ENCODE measurements around the gene SCGB3A1. TPM values are rescaled to one million over a fixed set of nuclear protein-coding genes. Genes with fewer than 3 reads are reported as not detected.

SCGB3A1 gene, protein sequence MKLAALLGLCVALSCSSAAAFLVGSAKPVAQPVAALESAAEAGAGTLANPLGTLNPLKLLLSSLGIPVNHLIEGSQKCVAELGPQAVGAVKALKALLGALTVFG
- total RNA-seq, result not detected

DNA sequence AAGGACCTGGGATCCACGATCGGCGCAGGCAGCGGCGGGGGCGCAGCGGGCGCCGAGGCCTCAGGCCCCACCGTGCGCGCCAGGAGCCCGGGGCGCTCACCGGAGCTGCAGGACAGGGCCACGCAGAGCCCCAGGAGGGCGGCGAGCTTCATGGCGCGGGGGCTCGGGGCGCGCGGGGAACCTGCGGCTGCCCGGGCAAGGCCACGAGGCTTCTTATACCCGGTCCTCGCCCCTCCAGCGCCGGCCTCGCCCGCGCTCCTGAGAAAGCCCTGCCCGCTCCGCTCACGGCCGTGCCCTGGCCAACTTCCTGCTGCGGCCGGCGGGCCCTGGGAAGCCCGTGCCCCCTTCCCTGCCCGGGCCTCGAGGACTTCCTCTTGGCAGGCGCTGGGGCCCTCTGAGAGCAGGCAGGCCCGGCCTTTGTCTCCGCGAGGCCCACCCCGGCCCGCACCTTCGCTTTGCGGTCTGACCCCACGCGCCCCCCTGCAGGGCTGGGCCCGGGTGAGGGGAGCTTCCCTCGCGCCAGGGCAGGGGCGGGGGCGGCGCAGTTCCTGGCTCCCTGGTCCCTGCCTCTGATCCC, at the start of gene SCGB3A1:
Gene SCGB3A1, minus strand, starts transcription at position 189 of the 577 bp plus-strand sequence. Its CDS starts 37 bp downstream, at position 152.
- no peak for TF ChIP-seq CTCF (IDR thresholded peaks at IDR 0.05)
- H3K9me3 Mint-ChIP-seq, result no peaks in the 10 kb centered on the region
- peaks cover 8% of the 10 kb centered on the region for H3K4me1 Mint-ChIP-seq (ENCODE audit: low read depth)
- H3K27ac Mint-ChIP-seq, result no peak within 1 kb of the TSS
- ATAC-seq (no peak), DNase-seq (no peak)
- intact Hi-C loops (cut with micrococcal nuclease), result no loop called here
- ChIA-PET POLR2A (no interaction called here), CTCF (interaction anchor here (1.2 kb wide), 1 partner anchor 263 kb away, joined by 3 read pairs; no protein-coding TSS in a partner anchor)
- no peaks in the 10 kb centered on the region for H3K36me3 Mint-ChIP-seq (ENCODE audit: low read depth)
- H3K27me3 Mint-ChIP-seq, result peaks cover 32% of the 10 kb centered on the region
- H3K4me3 Mint-ChIP-seq, result no peak within 1 kb of the TSS

DNA sequence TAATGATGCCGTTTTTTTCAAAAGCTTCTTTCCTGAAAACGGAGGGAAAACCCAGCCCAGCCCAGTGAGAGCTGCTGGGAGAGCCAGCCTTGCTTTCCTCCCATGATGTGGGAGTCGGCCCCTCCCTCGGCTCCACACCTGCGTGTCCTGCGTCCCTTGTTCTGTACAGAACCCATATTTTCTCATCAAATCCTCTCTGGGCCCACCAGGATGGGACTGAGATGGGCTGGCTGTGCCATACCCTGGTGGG, 49.2 kb upstream of the SCGB3A1 start:
- Mint-ChIP-seq H3K4me3 (no peak overlapping the region), H3K27ac (no peak overlapping the region), H3K4me1 (ENCODE audit: low read depth) (no peaks in the 10 kb centered on the region), H3K9me3 (no peaks in the 10 kb centered on the region), H3K27me3 (no peaks in the 10 kb centered on the region), H3K36me3 (ENCODE audit: low read depth) (no peaks in the 10 kb centered on the region)
- POLR2A ChIA-PET, result no interaction called here
- ATAC-seq (no peak), DNase-seq (no peak)
- CTCF ChIA-PET, result no interaction called here
- intact Hi-C loops (cut with micrococcal nuclease), result no loop called here
- TF ChIP-seq CTCF (IDR thresholded peaks at IDR 0.05), result no peak

DNA sequence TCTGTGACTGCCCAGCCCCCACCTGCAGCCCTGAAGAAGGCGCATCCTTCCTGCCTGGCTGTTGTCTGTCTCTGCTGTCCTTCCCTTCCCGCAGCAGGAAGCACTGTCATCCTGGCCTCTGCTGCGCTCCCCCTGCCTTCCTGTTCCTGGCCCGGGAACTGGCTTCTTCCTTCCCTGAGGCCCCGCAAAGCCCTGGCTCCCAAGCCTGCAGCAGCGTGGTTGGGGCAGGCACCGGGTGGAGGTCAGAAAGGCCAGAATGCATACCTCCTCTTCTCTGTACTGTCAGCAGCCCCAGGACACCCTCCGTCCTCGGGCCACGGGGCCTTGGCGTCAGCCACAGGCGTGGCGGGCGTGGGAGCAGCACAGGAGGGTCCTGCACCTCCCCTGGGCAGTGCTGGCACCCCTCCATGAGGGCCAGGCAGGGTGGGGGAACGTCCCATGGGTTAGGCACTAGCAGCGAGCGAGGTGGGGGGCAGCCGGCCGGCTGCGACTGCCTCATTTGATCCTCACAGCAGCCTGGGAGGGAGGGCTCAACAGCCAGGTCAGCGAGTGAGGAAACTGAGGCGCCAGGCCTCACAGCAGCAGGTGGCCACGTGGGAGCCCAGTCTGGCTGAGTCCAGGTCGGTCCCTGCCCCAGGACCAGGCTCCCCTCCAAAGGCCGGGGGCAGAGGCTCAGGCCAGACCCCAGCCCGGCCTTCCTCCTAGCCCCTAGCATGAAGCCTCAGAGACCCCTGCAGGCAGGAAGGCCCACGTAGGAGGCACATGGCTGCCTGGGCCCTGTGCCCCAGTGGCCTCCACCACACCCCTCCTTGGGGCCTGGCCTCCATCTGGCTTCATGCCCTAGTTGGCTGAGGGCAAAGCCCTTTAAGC, 48.7 kb upstream of the SCGB3A1 start:
- Mint-ChIP-seq H3K27ac (no peak overlapping the region), H3K9me3 (no peaks in the 10 kb centered on the region), H3K4me1 (ENCODE audit: low read depth) (no peaks in the 10 kb centered on the region), H3K4me3 (no peak overlapping the region), H3K27me3 (no peaks in the 10 kb centered on the region), H3K36me3 (ENCODE audit: low read depth) (no peaks in the 10 kb centered on the region)
- DNase-seq (no peak), ATAC-seq (no peak)
- POLR2A ChIA-PET, result no interaction called here
- TF ChIP-seq CTCF (IDR thresholded peaks at IDR 0.05), result no peak
- intact Hi-C loops (cut with micrococcal nuclease), result no loop called here
- CTCF ChIA-PET, result no interaction called here

- no peak overlapping the region for H3K4me3 Mint-ChIP-seq
- H3K9me3 Mint-ChIP-seq, result no peaks in the 10 kb centered on the region
- ATAC-seq (no peak), DNase-seq (no peak)
- ChIA-PET POLR2A (no interaction called here), CTCF (no interaction called here)
- intact Hi-C loops (cut with micrococcal nuclease), result no loop called here
- no peak for TF ChIP-seq CTCF (IDR thresholded peaks at IDR 0.05)
- no peaks in the 10 kb centered on the region for H3K36me3 Mint-ChIP-seq (ENCODE audit: low read depth)
- no peak overlapping the region for H3K27ac Mint-ChIP-seq
- no peaks in the 10 kb centered on the region for H3K27me3 Mint-ChIP-seq
- H3K4me1 Mint-ChIP-seq (ENCODE audit: low read depth), result no peaks in the 10 kb centered on the region
Measured at GRCh38 chr5:180639287-180639686, 48.0 kb upstream of the SCGB3A1 start.

DNA sequence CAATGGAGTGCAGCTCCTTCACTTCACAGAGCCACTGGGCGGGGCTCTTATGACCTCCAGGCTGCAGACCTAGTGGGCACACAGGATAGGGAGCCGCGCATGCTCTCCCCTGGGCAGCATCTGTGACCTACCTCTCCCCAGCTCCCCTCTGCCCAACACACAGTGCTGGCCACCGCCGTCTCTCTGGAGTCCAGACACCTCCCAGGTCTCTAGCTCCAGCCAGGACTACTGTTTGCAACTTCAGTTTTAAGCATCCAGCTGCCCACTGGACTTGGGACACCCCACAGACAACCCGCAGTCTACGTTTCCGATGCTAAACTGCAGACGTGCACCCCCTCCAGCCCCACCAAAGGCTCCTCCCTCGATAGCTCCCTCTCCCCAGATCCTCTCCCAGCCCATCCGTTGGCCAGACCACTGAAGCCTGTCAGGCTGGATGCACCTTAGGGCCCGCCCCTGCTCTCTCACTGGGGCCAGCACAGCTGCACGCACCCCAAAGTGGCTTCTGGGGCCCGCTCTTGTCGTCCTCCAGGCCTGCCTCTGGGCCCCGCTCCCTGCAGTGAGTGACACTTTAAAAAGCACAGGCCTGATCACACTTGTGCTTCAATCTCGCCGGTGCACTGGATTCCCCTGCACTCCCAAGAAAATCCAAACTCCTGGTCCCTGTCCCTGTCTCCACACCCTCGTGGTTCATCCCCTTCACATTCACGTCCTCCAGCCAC, 46.8 kb upstream of the SCGB3A1 start:
- Mint-ChIP-seq H3K36me3 (ENCODE audit: low read depth) (no peaks in the 10 kb centered on the region), H3K4me1 (ENCODE audit: low read depth) (no peaks in the 10 kb centered on the region), H3K27me3 (no peaks in the 10 kb centered on the region), H3K27ac (no peak overlapping the region), H3K4me3 (no peak overlapping the region), H3K9me3 (no peaks in the 10 kb centered on the region)
- CTCF ChIA-PET, result no interaction called here
- no peak for ATAC-seq
- POLR2A ChIA-PET, result no interaction called here
- TF ChIP-seq CTCF (IDR thresholded peaks at IDR 0.05), result no peak
- intact Hi-C loops (cut with micrococcal nuclease), result no loop called here
- no peak for DNase-seq
